DOHH2 (cell line): ENCODE results near the gene EEF2.

Source experiments
- EZH2phosphoT487 ChIP-seq: fragments of 200-600 bp; sonication (generic); IDR thresholded peaks from 2 replicates; pipeline ENCODE4 v1.6.1; 2017; ENCODE audit warnings: borderline replicate concordance, mild to moderate bottlenecking, antibody characterized with exemption, low read length, moderate library complexity, mixed read lengths
- TF ChIP-seq, protein P1 (sequence below): fragments of 200-600 bp; sonication (generic); IDR thresholded peaks from one replicate; pipeline ENCODE4 v1.5.1; 2014; ENCODE audit warnings: antibody characterized with exemption, mild to moderate bottlenecking, low read depth, low read length; ENCODE audit not compliant: poor library complexity, severe bottlenecking

DNA sequence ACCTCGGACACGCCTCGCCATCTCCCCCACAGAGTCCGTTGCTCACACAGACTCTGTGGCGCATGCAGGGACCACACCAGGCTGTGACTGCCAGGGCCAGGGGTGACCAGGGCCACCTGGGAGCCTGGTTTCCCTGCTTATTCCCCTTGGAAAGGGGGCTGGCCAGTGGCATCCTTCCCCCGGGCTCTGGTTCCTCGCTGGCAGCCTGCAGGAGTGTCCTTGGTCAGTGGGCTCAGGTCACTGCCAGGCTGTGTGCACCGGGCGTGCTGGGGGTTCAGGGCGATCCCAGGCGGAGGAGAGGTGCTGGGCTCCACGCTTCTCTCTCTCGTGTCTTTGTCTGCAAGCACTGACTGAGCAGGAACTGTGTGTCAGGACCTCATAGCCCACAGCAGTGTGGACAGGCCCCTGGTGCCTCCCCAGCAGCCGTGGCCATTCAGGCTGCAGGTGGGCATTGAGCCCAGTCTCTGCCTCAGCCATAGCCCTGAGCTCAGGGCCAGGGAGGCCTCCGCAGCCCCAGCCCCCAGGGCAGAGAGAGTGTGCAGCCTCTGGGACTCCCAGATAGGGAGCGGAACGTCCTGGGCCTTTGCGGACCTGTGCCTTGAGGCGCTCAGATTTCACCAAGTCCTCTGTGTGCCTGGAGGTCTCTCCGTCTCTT is 28.8 kb upstream of the EEF2 start:
- TF ChIP-seq, protein P1, sequence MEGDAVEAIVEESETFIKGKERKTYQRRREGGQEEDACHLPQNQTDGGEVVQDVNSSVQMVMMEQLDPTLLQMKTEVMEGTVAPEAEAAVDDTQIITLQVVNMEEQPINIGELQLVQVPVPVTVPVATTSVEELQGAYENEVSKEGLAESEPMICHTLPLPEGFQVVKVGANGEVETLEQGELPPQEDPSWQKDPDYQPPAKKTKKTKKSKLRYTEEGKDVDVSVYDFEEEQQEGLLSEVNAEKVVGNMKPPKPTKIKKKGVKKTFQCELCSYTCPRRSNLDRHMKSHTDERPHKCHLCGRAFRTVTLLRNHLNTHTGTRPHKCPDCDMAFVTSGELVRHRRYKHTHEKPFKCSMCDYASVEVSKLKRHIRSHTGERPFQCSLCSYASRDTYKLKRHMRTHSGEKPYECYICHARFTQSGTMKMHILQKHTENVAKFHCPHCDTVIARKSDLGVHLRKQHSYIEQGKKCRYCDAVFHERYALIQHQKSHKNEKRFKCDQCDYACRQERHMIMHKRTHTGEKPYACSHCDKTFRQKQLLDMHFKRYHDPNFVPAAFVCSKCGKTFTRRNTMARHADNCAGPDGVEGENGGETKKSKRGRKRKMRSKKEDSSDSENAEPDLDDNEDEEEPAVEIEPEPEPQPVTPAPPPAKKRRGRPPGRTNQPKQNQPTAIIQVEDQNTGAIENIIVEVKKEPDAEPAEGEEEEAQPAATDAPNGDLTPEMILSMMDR, result no peak
- TF ChIP-seq EZH2phosphoT487, result no peak
